PC-9 (cell line): ENCODE data around the gene MORC2. TPM values are rescaled to one million over a fixed set of nuclear protein-coding genes. Genes with fewer than 3 reads are reported as not detected.

Experiments used
- BruUV-seq: library from RNA; stranded (reverse); fragments of 400-500 nt; replicated peaks from 2 replicates; lab custom pipeline; 2021; lab: Mats Ljungman, UMichigan
- CTCF ChIA-PET: fragments of 300-600 bp; sonication (Branson Sonifier 250); formaldehyde crosslinking; loops from one replicate; lab custom pipeline; 2022; ENCODE audit warnings: antibody characterized with exemption; lab: Charles Lee
- POLR2A ChIA-PET: fragments of 300-600 bp; sonication (Branson Sonifier 250); formaldehyde crosslinking; loops from one replicate; lab custom pipeline; 2022; ENCODE audit warnings: antibody characterized with exemption; ENCODE audit not compliant: unreplicated experiment; lab: Charles Lee
- DNase-seq, 2 experiments: peaks; one replicate each; pipeline versions ENCODE4 v3.0.0 to v3.0.0-alpha.2; 2015 to 2022; ENCODE audit warnings: mixed read lengths in 1 of 2
- H2AFZ ChIP-seq: fragments of 200-600 bp; sonication (generic); 2 replicates; pipeline ENCODE4 v1.8.1; 2017; ENCODE audit warnings: antibody characterized with exemption
- H3F3A ChIP-seq: fragments of 200-600 bp; sonication (generic); 2 replicates; pipeline ENCODE4 v1.8.1; 2017; ENCODE audit warnings: antibody characterized with exemption, mild to moderate bottlenecking, low read depth; ENCODE audit not compliant: insufficient read depth
- H3K27ac ChIP-seq: fragments of 200-600 bp; sonication (generic); 2 replicates; pipeline ENCODE4 v1.6.1; 2016; ENCODE audit warnings: mixed run types
- H3K27me3 ChIP-seq: fragments of 200-600 bp; sonication (generic); 2 replicates; pipeline ENCODE4 v1.6.1; 2016; ENCODE audit warnings: low read depth, mixed run types; ENCODE audit not compliant: insufficient read depth
- H3K36me3 ChIP-seq: fragments of 200-600 bp; sonication (generic); 2 replicates; pipeline ENCODE4 v1.6.1; 2016; ENCODE audit warnings: low read depth, mixed run types
- H3K4me1 ChIP-seq: fragments of 200-600 bp; sonication (generic); replicated peaks from 2 replicates; pipeline ENCODE4 v1.6.1; 2016; ENCODE audit warnings: mixed run types; ENCODE audit not compliant: insufficient read depth
- H3K4me2 ChIP-seq: fragments of 200-600 bp; sonication (generic); 2 replicates; pipeline ENCODE4 v1.6.1; 2017; ENCODE audit warnings: mixed run types
- H3K4me3 ChIP-seq: fragments of 200-600 bp; sonication (generic); 2 replicates; pipeline ENCODE4 v1.6.1; 2016; ENCODE audit warnings: mixed run types
- H3K79me2 ChIP-seq: fragments of 200-600 bp; sonication (generic); 2 replicates; pipeline ENCODE4 v1.6.1; 2017; ENCODE audit warnings: low read depth, mixed run types
- H3K9me2 ChIP-seq: fragments of 200-600 bp; sonication (generic); 2 replicates; pipeline ENCODE4 v1.8.1; 2017; ENCODE audit warnings: mild to moderate bottlenecking; ENCODE audit not compliant: insufficient read depth
- H3K9me3 ChIP-seq: fragments of 200-600 bp; sonication (generic); 2 replicates; pipeline ENCODE4 v1.8.1; 2016; ENCODE audit warnings: low read depth; ENCODE audit not compliant: insufficient read depth
- H4K20me1 ChIP-seq: fragments of 200-600 bp; sonication (generic); 2 replicates; pipeline ENCODE4 v1.8.1; 2017; ENCODE audit not compliant: insufficient read depth
- EZH2 ChIP-seq: fragments of 200-600 bp; sonication (generic); IDR thresholded peaks from 2 replicates; pipeline ENCODE4 v1.8.0; 2017; ENCODE audit warnings: antibody characterized with exemption, low read depth
- intact Hi-C: fragments of 100-400 bp; cut with micrococcal nuclease; formaldehyde crosslinking; loops from one replicate; pipeline ENCODE4 v1.10.0; 2022; ENCODE audit not compliant: unreplicated experiment
- total RNA-seq: library from RNA; stranded (reverse); gene quantifications from 2 replicates; pipeline ENCODE4 v1.2.3, GENCODE V29; 2021
- TF ChIP-seq, protein P1 (sequence below): fragments of 200-600 bp; sonication (generic); conservative IDR thresholded peaks from 2 replicates; pipeline ENCODE4 v1.6.1; 2017; ENCODE audit warnings: mixed run types, antibody characterized with exemption, mild to moderate bottlenecking, moderate library complexity

The MORC2 gene
- total RNA-seq, 1 experiment from 2014 or later, result 39.8 TPM

DNA sequence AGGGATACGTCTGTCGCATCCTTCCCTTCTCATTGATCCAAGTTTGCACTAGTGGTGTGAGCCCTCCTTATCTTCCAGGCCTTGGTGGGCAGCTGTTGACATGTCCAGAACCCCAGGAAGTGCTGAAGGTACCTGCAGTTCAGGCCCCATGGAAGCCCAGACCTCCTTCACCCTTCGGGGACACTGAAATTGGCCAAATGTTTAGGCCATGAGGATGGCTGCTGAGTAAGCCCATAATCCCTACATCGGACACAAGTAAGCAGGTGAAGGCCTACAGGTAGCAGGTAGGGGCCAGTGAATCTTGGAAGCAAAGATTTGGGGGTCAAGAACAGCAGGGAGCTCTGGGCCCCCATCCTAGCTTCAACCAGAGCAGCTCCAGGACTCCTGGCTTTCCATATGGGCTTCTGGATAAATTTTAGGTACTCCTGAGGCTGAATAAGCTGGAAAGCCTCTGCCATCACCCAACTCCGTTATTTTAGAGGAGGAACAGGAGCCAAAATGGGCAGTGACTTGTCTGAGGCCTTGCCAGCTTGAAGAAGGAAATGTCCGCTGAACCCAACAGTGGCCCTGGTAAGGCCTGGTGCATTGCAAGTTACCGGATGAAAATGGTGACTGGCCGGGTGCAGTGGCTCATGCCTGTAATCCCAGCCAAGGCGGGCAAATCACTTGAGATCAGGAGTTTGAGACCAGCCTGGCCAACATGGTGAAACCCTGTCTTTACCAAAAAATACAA lies 45.2 kb downstream of the MORC2 start:
- H3K4me3 ChIP-seq, result no peak overlapping the region
- CTCF ChIA-PET, result no interaction called here

GRCh38 chr22:30922151-30922611 lies 46.4 kb downstream of the MORC2 start:
- Histone ChIP-seq H4K20me1 (no peaks in the 10 kb centered on the region), H3F3A (peaks cover 13% of the 10 kb centered on the region), H3K79me2 (no peaks in the 10 kb centered on the region), H3K27me3 (no peaks in the 10 kb centered on the region), H3K4me3 (no peak overlapping the region), H3K9me2 (no peaks in the 10 kb centered on the region), H3K4me2 (no peak overlapping the region), H3K4me1 (no peaks in the 10 kb centered on the region), H3K9me3 (no peaks in the 10 kb centered on the region), H2AFZ (no peak overlapping the region), H3K36me3 (no peaks in the 10 kb centered on the region), H3K27ac (no peak overlapping the region)
- peak in 1 of 2 experiments; percentile 26 for DNase-seq
- intact Hi-C loops, result loop anchor here (10.0 kb wide), 1 partner anchor 287 kb away; the partner anchor contains the start of gene SLC35E4
- no TSS peak for BruUV-seq
- ChIA-PET POLR2A (interaction anchor here (0.6 to 0.7 kb wide), 3 partner anchors 116 to 705 kb away, joined by 3 to 19 read pairs (median 4); no protein-coding TSS in a partner anchor), CTCF (interaction anchor here (0.6 kb wide), 1 partner anchor 307 kb away, joined by 8 read pairs; no protein-coding TSS in a partner anchor)
- no peak for TF ChIP-seq EZH2
- TF ChIP-seq, protein P1, sequence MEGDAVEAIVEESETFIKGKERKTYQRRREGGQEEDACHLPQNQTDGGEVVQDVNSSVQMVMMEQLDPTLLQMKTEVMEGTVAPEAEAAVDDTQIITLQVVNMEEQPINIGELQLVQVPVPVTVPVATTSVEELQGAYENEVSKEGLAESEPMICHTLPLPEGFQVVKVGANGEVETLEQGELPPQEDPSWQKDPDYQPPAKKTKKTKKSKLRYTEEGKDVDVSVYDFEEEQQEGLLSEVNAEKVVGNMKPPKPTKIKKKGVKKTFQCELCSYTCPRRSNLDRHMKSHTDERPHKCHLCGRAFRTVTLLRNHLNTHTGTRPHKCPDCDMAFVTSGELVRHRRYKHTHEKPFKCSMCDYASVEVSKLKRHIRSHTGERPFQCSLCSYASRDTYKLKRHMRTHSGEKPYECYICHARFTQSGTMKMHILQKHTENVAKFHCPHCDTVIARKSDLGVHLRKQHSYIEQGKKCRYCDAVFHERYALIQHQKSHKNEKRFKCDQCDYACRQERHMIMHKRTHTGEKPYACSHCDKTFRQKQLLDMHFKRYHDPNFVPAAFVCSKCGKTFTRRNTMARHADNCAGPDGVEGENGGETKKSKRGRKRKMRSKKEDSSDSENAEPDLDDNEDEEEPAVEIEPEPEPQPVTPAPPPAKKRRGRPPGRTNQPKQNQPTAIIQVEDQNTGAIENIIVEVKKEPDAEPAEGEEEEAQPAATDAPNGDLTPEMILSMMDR, result no peak

More for the DNA sequence above, 45.2 kb downstream of the MORC2 start:
- Histone ChIP-seq H4K20me1 (no peaks in the 10 kb centered on the region), H3K4me2 (no peak overlapping the region), H3K4me1 (no peaks in the 10 kb centered on the region), H2AFZ (no peak overlapping the region), H3K9me3 (no peaks in the 10 kb centered on the region), H3K36me3 (peaks cover 3% of the 10 kb centered on the region; the same call in 1 of the 2 replicates), H3F3A (peaks cover 13% of the 10 kb centered on the region), H3K27ac (no peak overlapping the region), H3K27me3 (no peaks in the 10 kb centered on the region), H3K79me2 (no peaks in the 10 kb centered on the region), H3K9me2 (no peaks in the 10 kb centered on the region)
- DNase-seq, result no peak
- intact Hi-C loops, result loop anchor here (10.0 kb wide), 1 partner anchor 289 kb away; the partner anchor contains the start of gene SLC35E4
- POLR2A ChIA-PET, result interaction anchor here (0.6 kb wide), 1 partner anchor 102 kb away, joined by 5 read pairs; no protein-coding TSS in a partner anchor
- BruUV-seq, result no TSS peak
- TF ChIP-seq EZH2, result no peak
- TF ChIP-seq, protein P1, result no peak

GRCh38 chr22:30921108-30921507 lies 47.5 kb downstream of the MORC2 start:
- POLR2A ChIA-PET, result interaction anchor here (0.6 to 0.7 kb wide), 2 partner anchors 272 to 327 kb away, joined by 5 to 15 read pairs; no protein-coding TSS in a partner anchor
- DNase-seq, result no peak
- no TSS peak for BruUV-seq

More at GRCh38 chr22:30921108-30921507, 47.5 kb downstream of the MORC2 start:
- H3K9me2 ChIP-seq, result no peaks in the 10 kb centered on the region
- TF ChIP-seq, protein P1, result no peak
- no peak for TF ChIP-seq EZH2
- H3K79me2 ChIP-seq, result no peaks in the 10 kb centered on the region
- no peaks in the 10 kb centered on the region for H3K27me3 ChIP-seq
- H3K4me3 ChIP-seq, result no peak overlapping the region
- H2AFZ ChIP-seq, result no peak overlapping the region
- H3K27ac ChIP-seq, result no peak overlapping the region
- H3K4me1 ChIP-seq, result no peaks in the 10 kb centered on the region
- no peaks in the 10 kb centered on the region for H3K9me3 ChIP-seq
- CTCF ChIA-PET, result interaction anchor here (0.7 kb wide), 1 partner anchor 93 kb away, joined by 3 read pairs; no protein-coding TSS in a partner anchor
- H3K4me2 ChIP-seq, result no peak overlapping the region
- H3F3A ChIP-seq, result peaks cover 11% of the 10 kb centered on the region
- no peaks in the 10 kb centered on the region for H4K20me1 ChIP-seq
- H3K36me3 ChIP-seq, result no peaks in the 10 kb centered on the region
- intact Hi-C loops, result loop anchor here (10.0 kb wide), 1 partner anchor 286 kb away; the partner anchor contains the start of gene SLC35E4
